GM19467 (cell line): Measurements from ENCODE around the gene RCBTB1.

Source experiments
- ATAC-seq: cut with Tn5 transposase; IDR thresholded peaks from one replicate; pipeline ENCODE4 v1.9.1; 2021; ENCODE audit warnings: mild to moderate bottlenecking, moderate library complexity; ENCODE audit not compliant: unreplicated experiment

Gene RCBTB1

DNA sequence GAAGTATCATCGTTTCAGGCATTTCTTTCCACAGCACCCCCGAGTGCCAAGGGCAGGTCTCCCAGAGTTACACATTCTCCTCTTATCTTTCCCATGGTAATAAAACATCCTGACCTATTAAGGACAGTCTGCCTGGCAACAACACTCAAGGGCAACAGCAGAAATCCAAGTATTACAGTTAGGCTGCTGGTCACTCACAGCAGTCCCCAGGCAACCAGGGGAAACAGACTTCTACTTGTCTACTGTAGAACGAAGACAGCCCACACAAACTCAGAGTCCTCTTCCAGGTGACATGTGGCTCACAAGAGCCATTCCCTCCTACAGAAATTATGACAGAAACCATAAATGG, 24.3 kb downstream of the RCBTB1 start:
- ATAC-seq: no peak

DNA sequence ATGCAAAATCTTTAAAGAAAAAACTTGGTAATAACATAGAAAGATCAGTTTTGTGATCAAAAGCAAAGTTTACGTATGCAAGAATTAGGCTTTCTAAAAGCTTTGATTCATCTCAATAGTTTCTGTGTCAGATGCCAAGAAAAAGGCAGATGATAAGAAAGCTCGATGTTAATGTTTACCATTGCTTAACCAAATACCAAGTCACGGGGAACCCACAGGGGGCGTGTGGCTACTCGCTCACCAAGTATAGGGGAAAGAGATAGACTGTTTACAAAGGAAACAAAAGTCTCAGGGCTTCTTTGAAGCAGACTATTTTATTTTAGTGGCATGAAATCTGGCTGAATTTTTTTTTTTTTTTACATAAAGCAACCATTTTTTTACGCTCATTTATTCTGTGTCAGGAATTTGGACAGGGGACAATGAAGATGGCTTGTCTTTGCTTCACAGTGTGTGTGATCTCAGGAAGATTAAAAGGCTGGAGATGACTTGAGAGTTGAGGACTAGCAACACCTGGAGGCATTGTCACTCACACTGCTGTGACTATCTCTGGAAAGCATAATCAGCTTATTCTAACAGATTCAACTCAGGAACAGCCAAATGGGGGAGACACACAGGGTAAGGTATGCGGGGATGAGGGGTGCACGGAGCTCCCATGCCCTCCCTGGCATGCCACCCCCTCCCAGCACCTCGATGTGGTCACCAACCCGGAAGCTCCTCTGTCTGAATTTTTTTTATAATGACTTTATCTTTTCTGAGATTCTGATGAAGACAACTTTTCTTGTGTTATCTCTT, 24.9 kb downstream of the RCBTB1 start:
- no peak for ATAC-seq

DNA sequence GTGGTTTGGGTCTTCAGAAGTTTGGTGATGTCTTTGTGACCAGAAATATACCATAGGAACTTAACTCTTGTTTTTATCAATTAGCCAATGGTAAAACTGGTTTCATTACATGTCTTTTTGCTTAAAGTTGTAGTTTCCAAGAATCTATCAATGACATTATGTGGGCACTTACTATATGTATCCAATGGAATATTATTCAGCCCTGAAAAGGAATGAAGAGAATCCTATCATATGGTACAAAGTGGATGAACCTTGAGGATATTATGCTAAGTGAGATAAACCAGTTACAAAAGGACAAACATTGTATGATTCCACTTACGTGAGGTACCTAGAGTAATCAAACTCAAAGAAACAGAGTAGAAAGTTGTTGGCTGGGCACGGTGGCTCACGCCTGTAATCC, 26.4 kb downstream of the RCBTB1 start:
- no peak for ATAC-seq

DNA sequence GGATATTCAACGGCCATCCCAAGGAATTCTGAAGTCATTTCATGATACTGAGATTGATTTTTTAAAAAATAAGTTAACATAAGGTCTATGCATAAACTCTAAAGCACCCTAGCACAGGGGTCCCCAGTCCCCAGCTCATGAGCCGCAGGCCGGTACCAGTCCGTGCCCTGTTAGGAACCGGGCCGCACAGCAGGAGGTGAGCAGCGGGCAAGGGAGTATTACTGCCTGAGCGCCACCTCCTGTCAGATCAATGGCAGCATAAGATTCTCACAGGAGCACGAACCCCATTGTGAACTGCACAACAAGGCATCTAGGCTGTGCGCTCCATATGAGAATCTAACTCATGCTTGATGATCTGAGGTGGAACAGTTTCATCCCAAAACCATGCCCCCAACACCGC, 31.0 kb downstream of the RCBTB1 start:
- no peak for ATAC-seq

DNA sequence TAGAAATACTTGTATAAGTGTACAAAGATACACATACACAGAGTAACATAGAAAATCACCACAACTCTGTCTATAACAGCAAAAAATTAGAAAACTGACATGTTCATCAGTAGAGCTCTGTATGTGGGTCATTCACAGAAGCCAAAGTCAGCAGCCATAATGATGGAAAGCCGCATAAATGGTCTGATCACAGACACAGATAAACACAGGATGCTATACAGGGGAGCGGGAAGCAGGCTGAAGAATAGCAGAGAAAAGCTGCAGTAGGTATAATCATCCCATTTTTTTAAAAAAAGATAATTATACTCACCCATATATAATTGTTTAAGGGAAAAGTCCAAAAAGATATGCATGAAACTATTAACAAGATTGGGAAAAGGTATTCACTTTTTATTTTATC, 31.5 kb downstream of the RCBTB1 start:
- ATAC-seq: no peak

DNA sequence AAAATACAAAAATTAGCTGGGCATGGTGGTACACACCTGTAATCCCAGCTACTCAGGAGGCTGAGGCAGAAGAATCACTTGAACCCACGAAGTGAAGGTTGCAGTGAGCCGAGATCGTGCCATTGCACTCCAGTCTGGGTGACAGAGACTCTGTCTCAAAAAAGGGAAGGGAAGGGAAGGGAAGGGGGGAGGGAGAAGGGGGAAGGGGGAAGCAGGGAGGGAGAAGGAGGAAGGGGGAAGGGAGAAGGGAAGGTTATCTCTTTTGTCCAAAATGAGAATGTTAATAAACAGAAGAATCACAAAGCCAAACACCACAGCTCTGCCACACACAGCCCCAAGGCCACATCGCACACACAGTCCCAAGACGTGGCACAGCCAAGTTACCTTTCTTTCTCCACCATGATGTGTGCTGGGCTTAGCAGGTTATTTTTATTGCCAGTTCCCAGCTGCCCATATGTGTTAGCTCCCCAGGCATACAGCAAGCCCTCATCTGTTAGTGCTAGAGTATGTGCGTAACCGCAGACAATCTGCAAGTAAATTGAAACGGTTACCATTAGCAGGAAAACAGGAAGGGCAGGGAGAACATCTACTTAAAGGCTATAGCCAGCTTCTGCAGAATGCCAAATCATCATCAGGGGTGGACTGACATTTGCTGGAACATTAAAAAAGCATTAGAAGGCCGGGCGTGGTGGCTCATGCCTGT, 34.3 kb downstream of the RCBTB1 start:
- ATAC-seq: no peak

DNA sequence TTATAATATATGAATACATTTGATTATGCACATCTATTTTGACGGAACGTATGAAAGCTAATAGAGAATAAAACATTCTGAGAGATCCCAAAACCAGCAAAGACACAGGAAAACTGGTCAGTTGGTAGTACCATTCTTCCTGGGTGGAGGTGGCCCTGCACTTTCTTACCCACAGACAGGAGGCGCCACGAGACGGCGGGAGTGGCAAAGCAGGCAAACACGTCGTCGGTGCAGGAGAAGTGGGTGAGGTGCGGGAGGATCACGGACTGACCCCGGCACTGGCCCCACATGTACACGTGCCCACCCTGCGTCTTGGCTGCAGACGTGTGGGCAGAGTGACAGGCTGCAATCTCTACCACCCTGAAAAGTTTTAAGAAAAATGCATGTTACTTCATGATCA, 36.1 kb downstream of the RCBTB1 start:
- ATAC-seq: no peak

DNA sequence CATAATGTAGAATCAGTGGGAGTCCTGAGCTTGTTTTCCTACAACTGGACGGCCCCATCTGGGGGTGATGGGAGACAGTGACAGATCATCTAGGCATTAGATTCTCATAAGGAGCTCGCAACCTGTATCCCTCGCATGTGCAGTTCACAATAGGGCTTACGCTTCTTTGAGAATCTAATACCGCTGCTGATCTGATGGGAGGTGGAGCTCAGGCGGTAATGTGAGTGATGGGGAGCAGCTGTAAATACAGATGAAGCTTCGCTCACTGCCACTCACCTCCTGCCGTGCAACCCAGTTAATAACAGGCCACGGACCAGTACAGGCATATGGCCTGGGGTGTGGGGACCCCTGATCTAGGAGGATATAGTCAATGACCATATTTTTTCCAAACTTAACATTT, 38.8 kb downstream of the RCBTB1 start:
- ATAC-seq: no peak

DNA sequence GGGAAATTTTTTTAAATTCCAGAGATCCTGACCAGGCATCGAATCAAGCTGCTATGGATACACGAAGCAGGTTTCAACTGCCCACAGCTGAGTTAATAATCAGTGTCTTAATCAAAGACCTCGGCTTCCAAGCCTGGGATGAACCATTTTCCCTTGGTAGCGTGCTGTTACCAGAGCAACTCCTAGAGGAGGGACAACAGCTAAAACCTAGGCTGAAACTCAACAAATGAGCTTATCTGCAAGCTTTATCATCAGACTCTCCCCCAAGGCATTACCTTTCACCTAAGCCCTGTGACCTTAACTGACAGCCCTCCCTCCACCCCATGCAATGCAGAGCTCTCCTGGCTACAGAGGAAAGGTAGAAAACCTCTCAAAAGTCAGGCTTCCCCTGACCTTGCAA, 39.7 kb downstream of the RCBTB1 start:
- no peak for ATAC-seq

DNA sequence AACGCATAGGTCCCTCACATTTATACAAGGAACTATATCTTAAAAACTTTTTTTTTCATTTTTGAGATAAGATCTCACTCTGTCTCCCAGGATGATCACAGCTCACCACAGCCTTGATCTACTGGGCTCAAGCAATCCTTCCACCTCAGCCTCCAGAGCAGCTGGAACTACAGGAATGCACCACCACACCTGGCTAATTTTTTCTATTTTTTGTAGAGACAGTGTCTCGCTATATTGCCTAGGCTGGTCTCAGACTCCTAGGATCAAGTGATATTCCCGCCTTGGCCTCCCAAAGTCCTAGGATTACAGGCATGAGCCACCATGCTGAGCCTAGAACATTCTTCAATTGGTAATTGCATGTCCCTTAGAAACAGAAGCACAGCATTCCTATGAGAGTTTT, 41.7 kb downstream of the RCBTB1 start:
- no peak for ATAC-seq

DNA sequence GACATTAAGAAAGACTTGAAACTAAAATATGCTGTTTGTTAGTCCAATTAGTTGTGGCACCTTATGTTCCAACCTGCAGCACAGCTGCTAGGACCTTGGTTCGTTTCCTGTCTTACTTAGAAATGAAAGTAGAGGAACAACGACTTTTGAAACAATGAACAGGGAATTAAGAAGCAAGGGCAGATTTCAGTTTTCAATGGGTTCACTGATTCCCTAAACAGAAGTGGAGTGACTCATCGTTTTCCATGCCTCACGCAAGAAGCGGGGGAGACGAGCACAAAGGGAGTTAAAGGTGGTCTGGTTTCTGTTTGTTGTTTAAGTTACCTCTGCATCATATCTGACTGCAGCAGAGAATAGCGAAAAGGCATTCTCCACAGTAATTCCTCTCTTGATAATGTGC, 44.8 kb downstream of the RCBTB1 start:
- no peak for ATAC-seq

DNA sequence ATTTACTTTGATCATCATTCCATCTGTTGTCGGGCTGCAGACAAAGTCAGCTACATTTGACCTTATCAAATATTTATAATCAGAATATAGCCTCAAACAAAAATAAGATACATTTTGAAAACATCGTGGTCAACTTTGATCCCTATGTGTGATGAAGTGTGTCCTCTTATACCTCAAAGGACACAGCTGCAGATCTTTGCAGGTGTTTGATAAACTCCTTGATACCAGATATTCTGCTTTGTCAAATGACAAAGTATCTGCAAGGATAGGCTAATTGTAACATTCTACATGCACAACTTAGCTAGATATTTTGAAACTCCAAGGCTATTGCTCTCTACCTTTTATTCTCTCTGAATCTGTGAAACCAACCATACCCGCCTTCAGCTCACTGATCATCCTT, 45.6 kb downstream of the RCBTB1 start:
- no peak for ATAC-seq

DNA sequence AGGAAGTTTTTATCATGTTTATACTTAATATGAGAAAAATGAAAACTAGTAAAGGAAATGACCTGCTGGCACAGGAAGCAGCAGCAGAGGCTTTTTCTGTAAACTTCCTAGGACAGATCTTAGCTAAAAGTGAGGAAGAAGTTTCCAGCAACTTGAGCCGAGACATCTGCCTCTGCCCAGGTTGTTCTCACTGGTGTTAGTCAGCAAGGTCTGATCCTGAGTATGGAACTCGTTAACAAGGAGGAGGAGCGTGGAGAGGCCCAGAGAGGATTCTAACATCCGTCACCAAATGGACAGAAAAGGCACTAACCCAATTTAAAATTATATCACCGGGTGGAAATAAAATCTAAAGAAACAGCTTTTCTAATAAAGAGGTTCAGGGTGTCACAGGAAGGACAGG, 46.0 kb downstream of the RCBTB1 start:
- ATAC-seq: no peak

DNA sequence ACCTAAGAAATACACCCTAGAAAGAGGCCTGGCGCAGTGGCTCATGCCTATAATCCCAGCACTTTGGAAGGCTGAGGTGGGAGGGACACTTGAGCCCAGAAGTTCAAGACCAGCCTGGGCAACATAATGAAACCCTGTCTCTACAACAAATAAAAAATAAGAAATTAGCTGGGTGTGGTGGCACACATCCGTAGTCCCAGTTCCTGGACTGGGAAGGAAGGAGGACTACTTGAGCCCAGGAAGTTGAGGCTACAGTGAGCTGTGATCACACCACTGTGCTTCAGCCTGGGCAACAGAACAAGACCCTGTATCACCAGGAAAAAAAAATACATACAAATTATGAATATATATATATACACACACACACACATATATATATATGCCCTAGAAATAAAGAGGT, 47.0 kb downstream of the RCBTB1 start:
- ATAC-seq: no peak

DNA sequence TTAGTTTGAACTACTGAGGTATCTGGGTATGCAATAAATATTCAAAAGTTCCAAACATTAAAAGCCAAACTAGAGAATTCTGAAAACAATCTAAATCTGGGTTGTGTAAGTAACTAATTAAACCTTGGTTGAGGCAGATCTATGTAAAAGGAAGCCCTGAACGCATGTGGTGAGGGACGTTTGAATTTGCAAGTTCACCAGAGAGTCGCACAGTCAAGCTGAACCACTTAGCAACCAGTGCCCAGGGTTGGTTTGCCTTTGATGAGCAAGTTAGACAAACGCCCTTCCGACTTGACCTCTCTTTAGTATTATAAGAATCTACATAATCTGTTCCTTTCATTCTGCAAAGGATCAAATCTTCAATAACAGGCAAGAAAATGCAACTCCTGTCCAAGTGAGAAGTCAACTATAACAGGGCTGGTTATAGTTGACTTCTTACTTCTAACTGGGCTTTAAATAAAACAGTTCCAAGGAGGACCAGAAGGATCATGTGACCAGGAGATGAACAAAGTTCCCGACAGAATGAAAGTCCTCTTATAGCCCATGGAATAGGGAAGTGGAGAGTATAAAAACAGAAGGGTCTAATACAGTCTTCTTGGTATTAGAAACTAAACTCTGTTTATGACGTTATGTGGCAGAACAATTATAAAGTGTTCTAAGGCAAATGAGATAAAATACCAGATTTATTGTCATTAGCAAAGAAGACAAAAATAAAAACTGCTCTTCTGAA, 49.0 kb downstream of the RCBTB1 start:
- ATAC-seq: no peak

DNA sequence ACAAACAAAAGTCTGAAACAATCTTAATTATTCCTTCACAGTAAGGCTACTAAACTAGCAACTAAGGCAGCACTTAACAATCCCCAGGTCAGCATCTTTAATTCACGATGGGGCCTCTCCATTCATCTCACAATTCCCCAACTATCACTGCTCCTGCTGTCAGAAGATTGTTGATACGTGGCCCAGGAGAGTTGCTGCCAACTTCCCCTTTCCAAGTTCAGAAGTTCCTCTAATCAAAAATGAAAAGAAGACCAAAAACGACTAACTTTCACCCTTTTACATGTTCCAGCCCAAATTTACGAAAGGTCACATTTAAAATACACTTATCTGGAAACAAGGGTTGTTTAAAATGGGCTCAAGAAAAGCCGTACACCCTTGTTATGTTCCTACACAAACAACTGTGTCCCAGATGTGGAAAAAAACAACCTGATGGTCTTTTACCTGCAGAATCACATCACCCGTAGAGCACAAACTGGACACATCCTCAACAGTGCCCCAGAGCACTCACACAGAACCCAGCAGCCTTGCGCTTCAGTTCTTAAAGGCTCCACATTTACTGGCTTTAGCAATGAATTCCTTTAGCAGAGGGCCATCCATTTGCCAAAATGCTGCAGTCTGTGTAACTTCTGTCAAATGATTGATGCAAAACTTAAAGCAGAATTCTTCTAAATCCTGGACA, 51.6 kb downstream of the RCBTB1 start:
- ATAC-seq: no peak

DNA sequence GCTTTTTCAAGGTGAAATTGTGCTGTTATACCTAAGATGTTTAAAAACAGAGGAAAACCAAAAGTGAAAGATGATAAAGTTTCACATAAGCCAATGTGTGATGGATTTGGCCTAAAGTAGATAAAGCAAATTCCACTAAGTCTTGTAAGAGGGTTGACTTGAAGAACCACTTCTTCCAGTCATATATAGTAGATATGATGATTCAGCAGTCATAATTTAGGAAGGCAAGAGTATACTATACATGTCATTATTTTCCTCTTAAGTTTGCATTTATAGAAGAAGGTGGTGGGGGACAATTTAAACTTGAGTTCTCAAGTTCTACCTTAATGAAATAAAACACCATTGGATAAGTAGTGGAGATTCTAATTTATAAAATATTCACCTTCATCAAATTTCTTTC, 52.3 kb downstream of the RCBTB1 start:
- no peak for ATAC-seq

DNA sequence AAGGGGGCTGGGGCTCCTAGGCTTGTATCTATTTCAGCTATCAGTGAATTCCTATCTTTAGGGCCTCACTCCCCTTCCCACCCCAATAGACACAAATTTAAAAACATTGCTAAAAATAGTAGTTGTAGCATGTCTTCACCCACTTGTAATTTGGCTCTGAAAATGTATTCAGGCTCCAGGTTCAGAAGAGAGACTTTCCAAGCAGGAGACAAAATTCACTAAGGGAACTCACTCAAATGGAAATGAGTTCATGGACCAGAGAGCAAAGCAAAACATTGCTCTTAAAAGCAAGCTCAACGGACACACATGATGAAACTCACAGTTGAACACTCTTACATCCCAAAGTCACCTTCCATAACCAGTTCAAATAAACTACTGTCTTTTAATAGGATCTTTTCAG, 52.8 kb downstream of the RCBTB1 start:
- no peak for ATAC-seq

DNA sequence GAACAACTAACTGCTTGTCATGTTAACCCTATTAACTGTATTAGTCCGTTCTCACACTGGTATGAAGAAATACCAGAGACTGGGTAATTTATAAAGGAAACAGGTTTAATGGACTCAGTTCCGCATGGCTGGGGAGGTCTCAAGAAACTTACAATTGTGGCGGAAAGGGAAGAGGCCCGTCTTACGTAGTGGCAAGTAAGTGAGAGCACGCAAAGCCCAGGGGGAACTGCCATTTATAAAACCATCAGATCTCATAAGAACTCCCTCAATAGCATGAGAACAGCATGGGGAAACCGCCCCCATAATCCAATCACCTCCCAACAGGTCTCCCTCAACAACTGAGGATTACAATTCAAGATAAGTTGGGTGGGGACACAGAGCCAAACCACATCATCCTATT, 54.9 kb downstream of the RCBTB1 start:
- no peak for ATAC-seq

DNA sequence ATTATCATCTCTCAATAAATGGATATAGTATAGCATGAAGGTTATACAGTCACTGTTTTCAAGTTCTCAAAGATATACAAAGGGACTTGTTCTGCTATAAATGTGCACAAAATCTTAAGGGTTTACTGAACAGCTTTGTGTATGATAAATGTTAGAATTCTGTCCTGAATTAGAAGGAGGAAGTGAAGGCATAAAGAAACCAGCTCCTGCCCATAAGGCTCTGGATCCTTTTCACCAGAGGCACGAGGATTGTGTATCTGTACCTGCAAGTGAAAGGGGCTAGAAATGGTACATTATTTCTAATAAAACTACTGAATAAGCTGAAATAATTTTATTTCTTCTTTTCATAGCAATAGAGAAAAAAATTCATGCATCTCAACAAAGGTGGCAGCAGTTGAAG, 57.2 kb downstream of the RCBTB1 start:
- no peak for ATAC-seq

DNA sequence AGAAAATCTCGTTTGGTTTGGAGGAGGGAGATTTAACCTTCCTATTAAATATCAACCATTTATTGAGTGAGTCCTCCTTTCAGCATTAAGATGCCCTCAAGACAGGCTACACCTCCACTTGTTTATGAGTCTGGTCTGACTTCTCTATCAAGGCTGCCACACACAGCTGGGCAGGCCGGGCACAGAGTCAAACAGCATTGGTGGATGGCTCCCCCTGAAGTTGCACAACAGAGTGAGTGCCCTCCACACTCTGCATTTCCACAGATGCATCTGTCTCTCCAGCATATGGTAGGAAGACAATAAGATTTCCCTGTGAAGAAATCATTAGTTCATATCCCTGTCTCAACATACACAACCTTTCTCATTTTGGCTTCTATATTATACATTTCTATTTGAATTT, 58.2 kb downstream of the RCBTB1 start:
- ATAC-seq: no peak
